C4-2B (cell line): ENCODE measurements around the gene USB1.

Experiments
- CTCF ChIP-seq: fragments of 450-650 bp; conservative IDR thresholded peaks from 2 replicates; pipeline ENCODE4 v1.5.1; 2017; ENCODE audit warnings: mild to moderate bottlenecking
- ZFX ChIP-seq: fragments of 450-650 bp; IDR thresholded peaks from 2 replicates; pipeline ENCODE4 v1.6.1; 2017

- TF ChIP-seq CTCF (no peak), ZFX (no peak)
Measured at GRCh38 chr16:57991551-57992059, 9.6 kb upstream of the USB1 start.
